Small intestine (tissue), 7 donors: ENCODE results near the gene LAMA5. TPM values are rescaled to one million over a fixed set of nuclear protein-coding genes. Genes with fewer than 3 reads are reported as not detected.
A peak's percentile ranks its signal among the peaks of the same experiment; 100 is the strongest.

ENCODE experiments used
- DNase-seq, 2 donors: peaks; one replicate each; pipeline versions ENCODE4 v3.0.0 to v3.0.0-alpha.2; 2013
- FAIRE-seq: peaks from 2 replicates; lab custom pipeline; 2012; peaks lifted over from hg19 to GRCh38; lab: Jason Lieb, UNC
- H3K27ac ChIP-seq, 3 donors: one replicate each; pipeline ENCODE4 v1.5.1; 2013; ENCODE audit warnings: low read length in 2 of 3, mild to moderate bottlenecking in 2 of 3, control low read depth in 1 of 3, inconsistent platforms in 1 of 3, low read depth in 1 of 3, moderate library complexity in 1 of 3
- H3K27me3 ChIP-seq, 3 donors: one replicate each; pipeline ENCODE4 v1.6.1; 2013; ENCODE audit warnings: low read length in 3 of 3, inconsistent platforms in 1 of 3; ENCODE audit not compliant: control insufficient read depth in 3 of 3, insufficient read depth in 3 of 3
- H3K36me3 ChIP-seq, 3 donors: one replicate each; pipeline ENCODE4 v1.6.1; 2013; ENCODE audit warnings: low read length in 3 of 3, inconsistent platforms in 1 of 3, low read depth in 1 of 3, mild to moderate bottlenecking in 1 of 3, moderate library complexity in 1 of 3; ENCODE audit not compliant: control insufficient read depth in 3 of 3, insufficient read depth in 2 of 3
- H3K4me1 ChIP-seq, 3 donors: one replicate each; pipeline ENCODE4 v1.6.1; 2013; ENCODE audit warnings: low read length in 2 of 3, inconsistent platforms in 1 of 3, low read depth in 1 of 3, mild to moderate bottlenecking in 1 of 3, moderate library complexity in 1 of 3; ENCODE audit not compliant: control insufficient read depth in 3 of 3, insufficient read depth in 2 of 3
- H3K4me3 ChIP-seq, 3 donors: one replicate each; pipeline ENCODE4 v1.5.1; 2013; ENCODE audit warnings: low read length in 3 of 3, control low read depth in 1 of 3, inconsistent platforms in 1 of 3, low read depth in 1 of 3, mild to moderate bottlenecking in 1 of 3, moderate library complexity in 1 of 3
- H3K9me3 ChIP-seq, 2 donors: one replicate each; pipeline ENCODE4 v1.6.1; 2013; ENCODE audit warnings: low read depth in 1 of 2, low read length in 1 of 2; ENCODE audit not compliant: control insufficient read depth in 2 of 2, insufficient read depth in 1 of 2
- WGBS, 3 donors: extraction: QIAGEN DNeasy Blood & Tissue Kit; methylation state at CpG; one replicate each; pipeline ENCODE4 v1.1.7; 2013; 5-methylcytosine and 5-hydroxymethylcytosine counted together
- polyA plus RNA-seq, 4 donors: library from polyadenylated mRNA; stranded (reverse) in 3 of 4; unstranded in 1 of 4; fragments of 200-250 nt in 3 of 4; fragments of 120-200 nt in 1 of 4; gene quantifications; one replicate each; pipeline versions ENCODE4 v1.2.1 to v1.2.3, GENCODE V29; 2013
- donor health status: healthy with polysubstance abuse.
- donor health status: control.
- donor health status: control.
- donor health status: Bipolar disorder and iron deficiency.
- donor health status: healthy.

The LAMA5 gene
- polyA plus RNA-seq, 4 donors, result 1.3 to 62.8 (median 23.0) TPM

GRCh38 chr20:62285151-62285550 is 82.0 kb downstream of the LAMA5 start:
- WGBS, 3 donors, result 80 to 90% (median 90%) methylated on average over 6 of the region's 6 CpGs
- Histone ChIP-seq H3K4me3 (no peak overlapping the region), H3K4me1 (no peaks in the 10 kb centered on the region), H3K27ac (peak overlapping the region in 1 of 3 donors; percentile 40), H3K9me3 (no peaks in the 10 kb centered on the region), H3K36me3 (peaks cover 10 to 87% (median 31%) of the 10 kb centered on the region in 3 donors), H3K27me3 (no peaks in the 10 kb centered on the region)
- FAIRE-seq, result no peak
- DNase-seq, result no peak

GRCh38 chr20:62284448-62284847 is 82.7 kb downstream of the LAMA5 start:
- WGBS, 3 donors, result 82 to 92% (median 86%) methylated on average over 6 of the region's 6 CpGs
- H3K27me3 ChIP-seq, result no peaks in the 10 kb centered on the region
- H3K9me3 ChIP-seq, result no peaks in the 10 kb centered on the region
- H3K4me1 ChIP-seq, result no peaks in the 10 kb centered on the region
- DNase-seq (no peak), FAIRE-seq (no peak)
- H3K36me3 ChIP-seq, result peaks cover 13 to 88% (median 35%) of the 10 kb centered on the region in 3 donors
- no peak overlapping the region for H3K27ac ChIP-seq
- no peak overlapping the region for H3K4me3 ChIP-seq

GRCh38 chr20:62282877-62283503 is 84.1 kb downstream of the LAMA5 start:
- H3K36me3 ChIP-seq, result peaks cover 16 to 83% (median 29%) of the 10 kb centered on the region in 3 donors

DNA sequence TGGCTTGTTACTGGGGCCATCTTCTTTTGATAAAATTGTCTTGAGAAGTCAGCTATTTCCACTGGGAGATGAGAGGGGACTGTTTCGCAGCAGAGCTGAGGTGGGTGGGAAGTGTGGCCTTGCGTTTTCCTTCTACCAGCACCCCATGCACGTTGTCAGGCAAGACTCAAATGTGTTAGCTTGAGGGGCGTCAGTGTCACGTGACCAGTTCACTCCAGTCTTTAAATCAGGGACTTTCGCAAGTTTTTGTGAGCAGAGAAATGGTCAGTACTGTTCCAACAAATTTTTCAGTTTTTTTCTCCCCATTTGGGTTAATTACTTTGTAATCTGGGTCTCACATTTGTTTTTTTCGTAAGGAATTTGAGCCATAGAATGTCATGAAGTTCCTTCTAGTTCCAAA is 85.0 kb downstream of the LAMA5 start:
- H3K4me1 ChIP-seq, result no peaks in the 10 kb centered on the region
- peaks cover 16 to 81% (median 31%) of the 10 kb centered on the region in 3 donors for H3K36me3 ChIP-seq
- H3K4me3 ChIP-seq, result no peak overlapping the region
- 94 to 97% (median 95%) methylated on average over 7 of the region's 7 CpGs for WGBS, 3 donors
- no peaks in the 10 kb centered on the region for H3K27me3 ChIP-seq
- DNase-seq (no peak), FAIRE-seq (no peak)
- no peaks in the 10 kb centered on the region for H3K9me3 ChIP-seq
- H3K27ac ChIP-seq, result no peak overlapping the region

More at GRCh38 chr20:62282877-62283503, 84.1 kb downstream of the LAMA5 start:
- Histone ChIP-seq H3K9me3 (no peaks in the 10 kb centered on the region), H3K4me1 (no peaks in the 10 kb centered on the region), H3K27me3 (no peaks in the 10 kb centered on the region), H3K4me3 (no peak overlapping the region), H3K27ac (no peak overlapping the region)
- WGBS, 3 donors, result 77 to 90% (median 82%) methylated on average over 16 of the region's 16 CpGs
- DNase-seq (no peak), FAIRE-seq (no peak)

DNA sequence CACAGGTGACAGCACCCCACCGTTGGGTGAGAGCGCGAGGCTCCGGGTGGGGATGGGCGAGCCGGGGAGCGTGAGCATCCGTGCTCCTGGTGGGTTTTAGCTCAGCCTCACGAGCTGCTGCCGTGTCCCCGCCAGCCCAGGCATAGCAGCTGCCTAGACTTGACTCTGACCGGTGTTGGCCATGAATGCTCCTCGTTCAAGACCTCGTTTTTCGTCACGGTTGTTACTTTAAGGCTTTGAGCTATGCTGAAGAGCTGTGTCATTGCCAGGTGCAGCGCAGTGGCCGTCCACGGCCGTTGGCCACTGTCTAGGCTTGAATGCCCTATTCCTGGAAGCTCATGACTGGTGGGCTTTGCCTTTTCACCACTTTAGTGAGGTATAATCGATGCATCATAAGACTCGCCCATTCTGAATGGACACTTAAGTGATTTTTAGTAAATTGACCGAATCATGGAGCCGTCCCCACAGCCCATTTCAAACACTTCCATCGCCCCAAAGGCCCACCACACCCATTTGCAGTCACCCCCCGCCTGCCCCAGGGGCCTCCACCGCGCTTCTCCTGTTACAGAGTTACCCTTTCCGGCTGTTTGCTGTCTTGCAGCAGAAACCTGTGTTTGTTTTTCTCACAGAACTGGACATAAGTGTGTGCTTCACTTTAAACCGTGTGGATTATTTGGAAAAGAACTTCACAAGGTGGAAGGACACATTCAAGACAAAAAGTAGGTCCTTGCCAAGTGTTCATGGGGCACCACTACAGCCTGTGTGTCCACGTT is 85.8 kb downstream of the LAMA5 start:
- WGBS, 3 donors, result 96% methylated on average over 31 of the region's 31 CpGs
- H3K27me3 ChIP-seq, result no peaks in the 10 kb centered on the region
- no peaks in the 10 kb centered on the region for H3K9me3 ChIP-seq
- peaks cover 14 to 81% (median 31%) of the 10 kb centered on the region in 3 donors for H3K36me3 ChIP-seq
- DNase-seq, result no peak
- H3K4me3 ChIP-seq, result no peak overlapping the region
- no peaks in the 10 kb centered on the region for H3K4me1 ChIP-seq
- no peak for FAIRE-seq
- H3K27ac ChIP-seq, result no peak overlapping the region

DNA sequence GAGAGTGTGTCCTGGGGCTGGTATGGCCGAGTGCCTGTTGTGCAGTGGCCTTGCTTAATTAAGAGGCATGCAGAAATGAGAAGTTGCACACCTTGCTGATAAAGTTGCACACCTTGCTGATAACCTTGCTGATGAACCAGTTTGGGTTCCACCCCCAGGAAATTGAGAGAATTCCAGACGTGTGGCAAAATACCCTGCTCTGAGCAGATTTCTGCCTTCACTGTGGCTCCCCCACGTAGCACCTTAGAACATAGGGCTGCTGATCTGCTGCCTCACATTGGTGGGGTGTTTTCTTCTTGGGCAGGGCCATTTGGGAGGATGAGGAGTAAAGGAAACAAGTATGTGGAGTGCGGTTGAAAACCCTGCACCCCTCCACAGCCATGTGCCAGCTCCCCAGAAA is 86.8 kb downstream of the LAMA5 start:
- FAIRE-seq (no peak), DNase-seq (no peak)
- Histone ChIP-seq H3K9me3 (no peaks in the 10 kb centered on the region), H3K27ac (no peak overlapping the region), H3K36me3 (peaks cover 8 to 80% (median 33%) of the 10 kb centered on the region in 3 donors), H3K27me3 (no peaks in the 10 kb centered on the region), H3K4me3 (no peak overlapping the region), H3K4me1 (no peaks in the 10 kb centered on the region)
- WGBS, 3 donors, result 75 to 85% (median 82%) methylated on average over 4 of the region's 4 CpGs

GRCh38 chr20:62277253-62277652 is 89.9 kb downstream of the LAMA5 start:
- H3K36me3 ChIP-seq, result peaks cover 17 to 81% (median 35%) of the 10 kb centered on the region in 3 donors
- H3K4me1 ChIP-seq, result no peaks in the 10 kb centered on the region
- WGBS, 3 donors, result 82 to 87% (median 84%) methylated on average over 13 of the region's 13 CpGs
- no peak overlapping the region for H3K4me3 ChIP-seq
- DNase-seq, result no peak
- H3K9me3 ChIP-seq, result no peaks in the 10 kb centered on the region
- no peak for FAIRE-seq
- H3K27ac ChIP-seq, result no peak overlapping the region
- H3K27me3 ChIP-seq, result no peaks in the 10 kb centered on the region

DNA sequence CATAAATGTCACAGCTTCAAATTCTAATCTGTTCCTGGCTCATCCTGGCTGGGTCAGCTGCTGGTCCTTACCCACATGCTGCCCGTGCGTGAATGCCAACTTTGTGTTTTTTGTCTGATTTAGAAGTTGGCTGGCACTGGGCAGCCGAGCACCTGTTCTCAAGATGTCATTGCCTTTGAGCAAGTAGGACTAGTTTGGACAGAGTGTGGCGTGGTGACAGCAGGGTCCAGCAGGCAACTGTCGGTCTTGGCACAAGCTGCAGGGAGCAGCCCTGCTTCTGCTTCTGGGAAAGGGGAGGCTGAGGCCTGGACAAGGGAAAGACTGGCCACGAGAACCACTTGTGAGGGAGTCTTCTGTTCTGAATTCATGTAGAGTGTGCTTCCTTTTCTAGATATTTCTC is 90.7 kb downstream of the LAMA5 start:
- FAIRE-seq, result no peak

More for the DNA sequence above, 90.7 kb downstream of the LAMA5 start:
- H3K27me3 ChIP-seq, result no peaks in the 10 kb centered on the region
- no peak overlapping the region for H3K27ac ChIP-seq
- 79 to 88% (median 87%) methylated on average over 6 of the region's 6 CpGs for WGBS, 3 donors
- no peak for DNase-seq
- no peak overlapping the region for H3K4me3 ChIP-seq
- no peaks in the 10 kb centered on the region for H3K4me1 ChIP-seq
- no peaks in the 10 kb centered on the region for H3K9me3 ChIP-seq
- H3K36me3 ChIP-seq, result peaks cover 17 to 82% (median 31%) of the 10 kb centered on the region in 3 donors
